GM23248 (cell line): ENCODE results near the gene KANK3.

Experiments used
- EZH2 ChIP-seq: fragments of 200-600 bp; sonication (generic); IDR thresholded peaks from 2 replicates; pipeline ENCODE4 v1.6.1; 2018; ENCODE audit warnings: antibody characterized with exemption, mild to moderate bottlenecking; ENCODE audit not compliant: insufficient read depth, poor library complexity, severe bottlenecking
- EZH2phosphoT487 ChIP-seq: fragments of 200-600 bp; sonication (generic); IDR thresholded peaks from 2 replicates; pipeline ENCODE4 v1.6.1; 2018; ENCODE audit warnings: antibody characterized with exemption, moderate library complexity, mild to moderate bottlenecking, low read depth; ENCODE audit not compliant: insufficient read depth

DNA sequence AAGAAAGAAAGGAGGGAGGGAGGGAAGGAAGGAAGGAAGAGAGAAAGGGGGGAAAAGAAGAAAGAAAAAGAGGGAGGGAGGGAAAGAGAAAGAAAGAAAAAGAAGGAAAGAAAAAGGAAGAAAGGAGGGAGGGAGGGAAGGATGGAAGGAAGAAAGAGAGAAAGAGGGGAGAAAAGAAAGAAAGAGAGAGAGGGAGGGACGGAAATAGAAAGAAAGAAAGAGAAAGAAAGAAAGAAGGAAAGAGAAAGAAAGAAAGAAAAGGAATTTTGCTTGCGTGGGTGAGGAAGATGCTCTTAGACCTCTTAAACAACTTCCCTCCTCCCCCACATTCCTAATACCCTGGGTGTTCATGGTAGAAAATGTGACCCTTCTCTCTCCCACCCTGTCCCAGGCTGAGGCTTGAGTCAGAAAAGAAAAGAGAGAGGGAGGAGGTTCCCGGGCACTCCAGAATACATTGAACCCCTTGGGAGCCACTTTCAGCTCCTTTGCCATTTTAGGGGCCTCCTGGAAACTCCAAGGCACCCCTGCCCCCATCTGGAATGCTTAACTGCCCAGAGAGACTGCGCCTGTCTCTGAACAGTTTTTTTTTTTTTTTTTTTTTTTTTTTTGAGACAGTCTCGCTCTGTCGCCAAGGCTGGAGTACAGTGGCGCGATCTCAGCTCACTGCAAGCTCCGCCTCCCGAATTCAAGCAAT is 9.2 kb upstream of the KANK3 start:
- TF ChIP-seq EZH2 = no peak
- no peak for TF ChIP-seq EZH2phosphoT487
